GM19239 (cell line): Measurements from ENCODE around the gene MOB3C.

Experiments
- DNase-seq: peaks from one replicate; pipeline ENCODE4 v3.0.0; 2011; ENCODE audit warnings: low spot score; ENCODE audit not compliant: insufficient read length
- FAIRE-seq: peaks from 2 replicates; lab custom pipeline; 2011; peaks lifted over from hg19 to GRCh38; lab: Jason Lieb, UNC

Gene MOB3C

DNA sequence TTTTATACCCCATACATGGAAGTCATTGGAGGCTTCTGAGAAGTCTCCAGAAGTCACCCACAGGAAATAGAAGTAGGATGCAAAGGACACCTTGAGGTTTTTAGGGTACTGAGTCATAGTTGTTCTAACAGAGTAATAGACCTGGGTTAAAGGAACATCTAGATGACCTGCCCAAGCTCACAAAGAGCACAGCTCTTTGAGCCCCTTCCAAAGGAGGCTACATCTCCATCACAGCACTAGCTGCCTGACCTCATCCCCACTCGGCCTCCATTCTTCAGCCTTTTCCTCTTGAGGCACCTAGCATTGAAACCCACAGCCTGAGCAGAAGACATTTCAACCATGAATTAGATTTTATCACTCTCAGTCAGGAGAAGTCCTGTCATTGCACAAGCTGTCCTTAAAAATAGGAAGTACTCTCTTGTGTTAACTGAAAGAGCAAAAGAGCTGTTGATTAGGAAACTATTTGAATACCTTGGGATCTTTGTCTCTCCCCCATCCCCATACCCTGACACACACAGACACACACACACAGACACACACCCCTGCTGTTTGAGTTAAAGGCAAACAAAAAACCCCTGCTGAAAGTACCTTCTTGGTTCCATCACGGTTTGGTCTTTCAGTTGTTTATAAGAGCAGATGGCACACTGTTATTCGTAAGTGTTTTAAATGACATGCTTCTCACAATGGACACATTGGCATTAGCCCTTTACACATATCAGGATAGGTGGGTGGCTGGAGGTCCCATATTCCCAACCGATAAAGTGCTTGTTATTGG, 34.7 kb downstream of the MOB3C start:
- no peak for DNase-seq

GRCh38 chr1:46580140-46580903, 36.3 kb downstream of the MOB3C start:
- DNase-seq (no peak), FAIRE-seq (no peak)

More for the DNA sequence above, 34.7 kb downstream of the MOB3C start:
- FAIRE-seq = no peak

GRCh38 chr1:46577671-46578070, 38.9 kb downstream of the MOB3C start:
- FAIRE-seq = no peak
- DNase-seq = no peak

- DNase-seq = no peak
Measured at GRCh38 chr1:46576596-46576995, 40.0 kb downstream of the MOB3C start.

DNA sequence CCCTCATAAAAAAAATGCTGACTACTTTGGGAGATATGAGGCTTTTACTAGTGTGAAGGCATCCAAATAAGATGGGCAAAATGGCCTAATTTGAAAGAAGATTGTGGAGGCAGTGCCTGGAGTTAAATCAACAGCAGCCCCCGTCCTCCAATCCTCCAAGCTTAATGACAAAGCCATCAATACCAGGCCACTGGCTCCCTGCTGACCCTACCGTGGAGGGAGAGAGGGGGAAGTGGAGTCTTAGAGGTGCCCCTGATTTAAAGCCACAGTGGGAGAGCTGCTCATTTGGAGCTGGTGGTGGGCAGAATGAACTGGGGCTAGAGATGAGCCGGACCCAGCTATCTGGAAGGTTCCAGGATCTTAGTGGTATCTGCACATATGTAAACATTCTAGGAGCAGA, 40.8 kb downstream of the MOB3C start:
- FAIRE-seq = no peak
- DNase-seq = no peak

More at GRCh38 chr1:46576596-46576995, 40.0 kb downstream of the MOB3C start:
- FAIRE-seq = no peak

- no peak for FAIRE-seq
- no peak for DNase-seq
Measured at GRCh38 chr1:46575300-46575699, 41.3 kb downstream of the MOB3C start.

DNA sequence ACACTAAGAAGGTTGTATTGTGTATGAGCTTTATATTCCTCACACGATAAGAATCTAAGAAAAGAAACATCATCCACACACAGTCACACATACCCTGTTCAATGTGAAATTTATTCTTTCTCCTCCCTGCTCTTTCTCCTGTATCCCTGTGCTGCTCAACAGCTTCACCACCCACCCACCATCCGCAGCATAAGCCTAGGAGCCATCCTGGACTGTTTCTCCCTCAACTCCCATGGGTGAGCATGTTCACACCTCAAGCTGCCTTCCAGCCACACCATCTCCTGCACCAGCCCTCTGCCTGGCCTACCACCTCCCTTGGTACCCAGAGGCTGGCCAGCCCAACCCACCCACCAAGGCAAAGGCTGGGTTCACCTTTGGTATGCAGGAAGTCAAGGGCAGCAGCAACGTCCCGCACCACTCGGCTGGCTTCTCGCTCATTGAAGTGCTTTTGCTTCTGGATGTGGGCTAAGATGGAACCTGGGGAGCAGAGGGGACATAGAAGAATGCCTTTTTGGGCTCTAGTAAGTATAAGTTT, 44.9 kb downstream of the MOB3C start:
- FAIRE-seq (no peak), DNase-seq (no peak)

DNA sequence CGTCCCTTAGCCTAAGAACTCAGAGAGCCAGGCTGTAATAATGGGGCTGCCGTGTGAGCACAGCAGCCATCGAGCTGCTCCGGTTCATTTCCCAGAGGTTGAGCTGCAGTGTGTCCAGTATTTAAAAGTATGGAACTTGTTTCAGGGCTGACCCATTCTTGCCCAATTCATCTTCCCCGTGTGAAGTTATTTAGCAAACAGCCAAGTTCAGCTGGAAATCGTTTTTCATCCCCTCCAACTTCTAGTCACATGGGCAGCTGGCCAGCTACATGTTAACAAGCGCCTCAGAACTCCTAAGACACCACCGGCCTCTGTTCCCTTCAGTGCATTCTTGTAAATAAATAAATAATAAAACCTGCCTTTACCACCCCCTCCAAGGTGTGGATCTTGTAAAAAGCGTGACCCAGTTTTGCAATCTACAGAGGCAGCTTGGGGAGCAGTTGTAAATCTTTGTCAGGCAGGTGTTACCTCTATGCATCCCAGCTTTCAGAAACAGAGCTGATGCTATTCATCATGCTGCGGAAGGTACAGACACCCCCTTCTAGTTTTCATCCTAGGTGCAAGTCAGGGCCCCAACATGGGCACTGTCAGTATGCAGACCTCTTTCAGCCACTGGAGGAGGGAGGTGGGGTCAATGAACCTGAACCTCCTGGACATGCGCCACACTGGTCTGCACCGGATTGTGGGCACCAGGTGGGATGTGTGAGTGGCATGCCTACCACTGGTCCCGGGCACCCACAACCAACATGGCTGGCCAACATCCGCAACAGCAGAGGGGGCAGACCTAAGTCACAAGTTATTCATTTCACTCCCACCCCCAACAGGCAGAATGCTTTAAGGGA, 46.5 kb downstream of the MOB3C start:
- FAIRE-seq (no peak), DNase-seq (no peak)

- DNase-seq (no peak), FAIRE-seq (no peak)
Measured at GRCh38 chr1:46569116-46569515, 47.5 kb downstream of the MOB3C start.

- FAIRE-seq = no peak
- no peak for DNase-seq
Measured at GRCh38 chr1:46568461-46568891, 48.1 kb downstream of the MOB3C start.

GRCh38 chr1:46563341-46563740, 53.3 kb downstream of the MOB3C start:
- FAIRE-seq (no peak), DNase-seq (no peak)

GRCh38 chr1:46562498-46562897, 54.1 kb downstream of the MOB3C start:
- FAIRE-seq = no peak
- no peak for DNase-seq

- DNase-seq (no peak), FAIRE-seq (no peak)
Measured at GRCh38 chr1:46558966-46559365, 57.6 kb downstream of the MOB3C start.

- FAIRE-seq = no peak
- DNase-seq = no peak
Measured at GRCh38 chr1:46558141-46558963, 58.3 kb downstream of the MOB3C start.
